Measurements from ENCODE around the gene MED15. TPM values are rescaled to one million over a fixed set of nuclear protein-coding genes. Genes with fewer than 3 reads are reported as not detected.

Gene MED15
- polyA plus RNA-seq, 4 donors = 49.4 to 106 (median 76.6) TPM

- H3K4me1 ChIP-seq (ENCODE audit: control insufficient read depth in 3 of 3, insufficient read depth in 2 of 3, low read depth in 1 of 3, low read length in 2 of 3) = peaks cover 6 to 34% (median 7%) of the 10 kb centered on the region in 3 donors
- peak overlapping the region in 2 of 3 donors; percentile 48 to 92 for H3K4me3 ChIP-seq (ENCODE audit: low read depth in 1 of 3, low read length in 3 of 3)
These were observed 2.1 kb downstream of the MED15 start for GRCh38 chr22:20509344-20510047.

GRCh38 chr22:20510811-20511577 lies 3.6 kb downstream of the MED15 start:
- 56 to 62% (median 59%) methylated on average over 10 of the region's 10 CpGs for WGBS, 3 donors
- Histone ChIP-seq H3K4me3 (ENCODE audit: low read depth in 1 of 3, low read length in 3 of 3) (no peak overlapping the region), H3K36me3 (ENCODE audit: control insufficient read depth in 3 of 3, insufficient read depth in 2 of 3, low read depth in 1 of 3, low read length in 3 of 3) (peaks cover 0 to 19% (median 7%) of the 10 kb centered on the region in 3 donors), H3K27me3 (ENCODE audit: control insufficient read depth in 3 of 3, insufficient read depth in 3 of 3, low read length in 3 of 3) (no peaks in the 10 kb centered on the region), H3K4me1 (ENCODE audit: control insufficient read depth in 3 of 3, insufficient read depth in 2 of 3, low read depth in 1 of 3, low read length in 2 of 3) (peaks cover 6 to 34% (median 7%) of the 10 kb centered on the region in 3 donors), H3K9me3 (ENCODE audit: control insufficient read depth in 2 of 2, insufficient read depth in 1 of 2, low read depth in 1 of 2, low read length in 1 of 2) (no peaks in the 10 kb centered on the region), H3K27ac (ENCODE audit: low read depth in 1 of 3, low read length in 2 of 3) (no peak overlapping the region)
- FAIRE-seq (no peak), DNase-seq (peak in 1 of 2 donors; percentile 40)

More at GRCh38 chr22:20509344-20510047, 2.1 kb downstream of the MED15 start:
- 7 to 18% (median 15%) methylated on average over 7 of the region's 7 CpGs for WGBS, 3 donors
- H3K36me3 ChIP-seq (ENCODE audit: control insufficient read depth in 3 of 3, insufficient read depth in 2 of 3, low read depth in 1 of 3, low read length in 3 of 3) = peaks cover 0 to 12% (median 5%) of the 10 kb centered on the region in 3 donors
- FAIRE-seq (no peak), DNase-seq (peak; percentile 92 to 93)
- H3K9me3 ChIP-seq (ENCODE audit: control insufficient read depth in 2 of 2, insufficient read depth in 1 of 2, low read depth in 1 of 2, low read length in 1 of 2) = no peaks in the 10 kb centered on the region
- peak overlapping the region; percentile 84 to 98 (median 88) for H3K27ac ChIP-seq (ENCODE audit: low read depth in 1 of 3, low read length in 2 of 3)
- H3K27me3 ChIP-seq (ENCODE audit: control insufficient read depth in 3 of 3, insufficient read depth in 3 of 3, low read length in 3 of 3) = no peaks in the 10 kb centered on the region

DNA sequence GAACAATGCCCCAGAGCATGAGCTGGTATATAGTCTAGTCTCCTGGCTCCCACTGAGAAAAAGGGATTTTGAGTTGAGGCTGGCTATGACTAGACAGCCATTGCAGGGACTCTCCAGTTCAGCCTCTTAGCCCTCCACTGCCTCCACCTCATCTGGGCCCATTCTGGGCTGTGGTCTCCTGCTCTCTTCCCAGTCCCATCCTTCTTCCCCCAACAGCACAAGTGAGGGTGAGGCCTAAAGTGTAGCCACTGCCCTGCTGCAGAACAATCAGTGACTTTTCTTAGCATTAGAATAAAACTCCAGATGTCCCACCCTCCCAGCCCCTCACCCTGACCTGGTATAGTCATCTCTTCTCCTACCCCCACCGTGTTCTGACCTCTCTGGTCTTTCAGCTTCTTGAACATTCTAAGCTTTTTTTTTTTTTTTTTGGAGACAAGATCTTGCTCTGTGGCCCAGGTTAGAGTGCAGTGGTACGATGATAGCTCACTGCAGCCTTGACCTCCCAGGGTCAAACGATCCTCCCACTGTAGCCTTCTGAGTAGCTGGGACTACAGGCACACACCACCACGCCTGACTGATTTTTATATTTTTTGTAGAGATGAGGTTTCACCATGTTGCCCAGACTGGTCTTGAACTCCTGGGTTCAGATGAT lies 4.3 kb downstream of the MED15 start:
- H3K27ac ChIP-seq (ENCODE audit: low read depth in 1 of 3, low read length in 2 of 3) = no peak overlapping the region
- H3K4me3 ChIP-seq (ENCODE audit: low read depth in 1 of 3, low read length in 3 of 3) = no peak overlapping the region
- H3K36me3 ChIP-seq (ENCODE audit: control insufficient read depth in 3 of 3, insufficient read depth in 2 of 3, low read depth in 1 of 3, low read length in 3 of 3) = peaks cover 0 to 23% (median 7%) of the 10 kb centered on the region in 3 donors
- H3K9me3 ChIP-seq (ENCODE audit: control insufficient read depth in 2 of 2, insufficient read depth in 1 of 2, low read depth in 1 of 2, low read length in 1 of 2) = no peaks in the 10 kb centered on the region
- FAIRE-seq (no peak), DNase-seq (no peak)
- no peaks in the 10 kb centered on the region for H3K27me3 ChIP-seq (ENCODE audit: control insufficient read depth in 3 of 3, insufficient read depth in 3 of 3, low read length in 3 of 3)
- peaks cover 6 to 34% (median 7%) of the 10 kb centered on the region in 3 donors for H3K4me1 ChIP-seq (ENCODE audit: control insufficient read depth in 3 of 3, insufficient read depth in 2 of 3, low read depth in 1 of 3, low read length in 2 of 3)
- WGBS, 3 donors = 58 to 76% (median 73%) methylated on average over 4 of the region's 4 CpGs

DNA sequence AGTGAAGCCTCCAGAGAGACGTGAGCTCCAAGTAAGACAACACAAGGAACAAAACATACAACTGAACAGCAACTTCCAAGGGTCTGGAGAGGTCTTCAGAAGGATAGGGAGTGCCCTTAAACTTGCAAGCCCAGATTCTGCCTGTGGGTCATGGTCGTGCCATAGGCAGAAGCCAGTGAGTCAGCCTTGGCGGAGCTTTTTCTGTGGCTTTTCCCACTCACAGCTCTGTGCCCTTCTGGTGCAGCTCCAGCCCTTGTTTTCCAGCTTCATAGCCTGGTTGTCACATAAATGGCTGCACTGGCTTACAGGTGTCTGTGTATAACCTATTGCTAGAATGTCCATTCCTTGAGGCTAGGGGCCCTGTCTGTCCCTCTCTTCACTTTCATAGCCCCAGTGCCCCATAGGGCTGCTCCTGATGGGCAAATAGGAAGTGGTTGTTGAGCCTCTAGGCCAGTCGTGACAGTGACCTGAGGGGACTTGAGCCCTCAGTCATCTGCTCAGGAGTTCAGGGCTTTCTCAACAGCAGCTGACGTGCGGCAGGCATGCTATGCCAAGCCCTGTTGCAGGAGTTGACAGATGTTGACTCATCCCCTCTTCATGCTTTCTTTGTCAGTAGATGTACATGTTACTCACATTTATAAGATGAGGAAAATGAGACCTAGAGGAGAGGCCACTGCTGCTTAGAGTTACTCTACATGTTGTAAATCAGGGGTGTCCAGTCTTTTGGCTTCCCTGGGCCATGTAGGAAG lies 7.4 kb downstream of the MED15 start:
- Histone ChIP-seq H3K9me3 (ENCODE audit: control insufficient read depth in 2 of 2, insufficient read depth in 1 of 2, low read depth in 1 of 2, low read length in 1 of 2) (no peaks in the 10 kb centered on the region), H3K27me3 (ENCODE audit: control insufficient read depth in 3 of 3, insufficient read depth in 3 of 3, low read length in 3 of 3) (no peaks in the 10 kb centered on the region), H3K27ac (ENCODE audit: low read depth in 1 of 3, low read length in 2 of 3) (no peak overlapping the region), H3K4me3 (ENCODE audit: low read depth in 1 of 3, low read length in 3 of 3) (no peak overlapping the region), H3K4me1 (ENCODE audit: control insufficient read depth in 3 of 3, insufficient read depth in 2 of 3, low read depth in 1 of 3, low read length in 2 of 3) (peaks cover 5 to 15% (median 6%) of the 10 kb centered on the region in 3 donors), H3K36me3 (ENCODE audit: control insufficient read depth in 3 of 3, insufficient read depth in 2 of 3, low read depth in 1 of 3, low read length in 3 of 3) (peaks cover 0 to 51% (median 7%) of the 10 kb centered on the region in 3 donors)
- no peak for FAIRE-seq
- 77 to 79% (median 78%) methylated on average over 6 of the region's 6 CpGs for WGBS, 3 donors
- DNase-seq = no peak

- Histone ChIP-seq H3K9me3 (ENCODE audit: control insufficient read depth in 2 of 2, insufficient read depth in 1 of 2, low read depth in 1 of 2, low read length in 1 of 2) (no peaks in the 10 kb centered on the region), H3K27ac (ENCODE audit: low read depth in 1 of 3, low read length in 2 of 3) (no peak overlapping the region), H3K27me3 (ENCODE audit: control insufficient read depth in 3 of 3, insufficient read depth in 3 of 3, low read length in 3 of 3) (no peaks in the 10 kb centered on the region), H3K4me3 (ENCODE audit: low read depth in 1 of 3, low read length in 3 of 3) (no peak overlapping the region), H3K36me3 (ENCODE audit: control insufficient read depth in 3 of 3, insufficient read depth in 2 of 3, low read depth in 1 of 3, low read length in 3 of 3) (peaks cover 3 to 55% (median 7%) of the 10 kb centered on the region in 3 donors), H3K4me1 (ENCODE audit: control insufficient read depth in 3 of 3, insufficient read depth in 2 of 3, low read depth in 1 of 3, low read length in 2 of 3) (peaks cover 2 to 6% (median 3%) of the 10 kb centered on the region in 3 donors)
- WGBS, 3 donors = 84 to 91% (median 86%) methylated on average over 2 of the region's 2 CpGs
- no peak for DNase-seq
- no peak for FAIRE-seq
These were observed 9.0 kb downstream of the MED15 start for GRCh38 chr22:20516399-20516798.

- Histone ChIP-seq H3K9me3 (ENCODE audit: control insufficient read depth in 2 of 2, insufficient read depth in 1 of 2, low read depth in 1 of 2, low read length in 1 of 2) (no peaks in the 10 kb centered on the region), H3K27ac (ENCODE audit: low read depth in 1 of 3, low read length in 2 of 3) (no peak overlapping the region), H3K27me3 (ENCODE audit: control insufficient read depth in 3 of 3, insufficient read depth in 3 of 3, low read length in 3 of 3) (no peaks in the 10 kb centered on the region), H3K36me3 (ENCODE audit: control insufficient read depth in 3 of 3, insufficient read depth in 2 of 3, low read depth in 1 of 3, low read length in 3 of 3) (peaks cover 3 to 56% (median 9%) of the 10 kb centered on the region in 3 donors), H3K4me3 (ENCODE audit: low read depth in 1 of 3, low read length in 3 of 3) (no peak overlapping the region), H3K4me1 (ENCODE audit: control insufficient read depth in 3 of 3, insufficient read depth in 2 of 3, low read depth in 1 of 3, low read length in 2 of 3) (peaks cover 0 to 2% (median 0%) of the 10 kb centered on the region in 3 donors)
- 57 to 63% (median 61%) methylated on average over 4 of the region's 4 CpGs for WGBS, 3 donors
- FAIRE-seq (no peak), DNase-seq (no peak)
These were observed 10.0 kb downstream of the MED15 start for GRCh38 chr22:20517422-20517821.

GRCh38 chr22:20517841-20518592 lies 10.6 kb downstream of the MED15 start:
- 86 to 88% (median 87%) methylated on average over 13 of the region's 13 CpGs for WGBS, 3 donors
- Histone ChIP-seq H3K4me1 (ENCODE audit: control insufficient read depth in 3 of 3, insufficient read depth in 2 of 3, low read depth in 1 of 3, low read length in 2 of 3) (peaks cover 0 to 2% (median 0%) of the 10 kb centered on the region in 3 donors), H3K9me3 (ENCODE audit: control insufficient read depth in 2 of 2, insufficient read depth in 1 of 2, low read depth in 1 of 2, low read length in 1 of 2) (no peaks in the 10 kb centered on the region), H3K4me3 (ENCODE audit: low read depth in 1 of 3, low read length in 3 of 3) (no peak overlapping the region), H3K27ac (ENCODE audit: low read depth in 1 of 3, low read length in 2 of 3) (no peak overlapping the region), H3K36me3 (ENCODE audit: control insufficient read depth in 3 of 3, insufficient read depth in 2 of 3, low read depth in 1 of 3, low read length in 3 of 3) (peaks cover 3 to 59% (median 9%) of the 10 kb centered on the region in 3 donors), H3K27me3 (ENCODE audit: control insufficient read depth in 3 of 3, insufficient read depth in 3 of 3, low read length in 3 of 3) (no peaks in the 10 kb centered on the region)
- FAIRE-seq = no peak
- no peak for DNase-seq
